Loucy (cell line): ENCODE data around the gene DGKB.

Experiments used
- H2AFZ ChIP-seq: fragments of 200-600 bp; sonication (generic); 2 replicates; pipeline ENCODE4 v1.6.0; 2016; ENCODE audit warnings: antibody characterized with exemption, mild to moderate bottlenecking, low read length, moderate library complexity
- H3F3A ChIP-seq: fragments of 200-600 bp; 2 replicates; pipeline ENCODE4 v1.6.0; 2016; ENCODE audit warnings: antibody characterized with exemption, low read depth, mild to moderate bottlenecking
- H3K27me3 ChIP-seq: fragments of 200-600 bp; sonication (generic); 2 replicates; pipeline ENCODE4 v1.6.1; 2014; ENCODE audit warnings: low read length, mild to moderate bottlenecking; ENCODE audit not compliant: insufficient read depth, poor library complexity, severe bottlenecking
- H3K36me3 ChIP-seq: fragments of 200-600 bp; sonication (generic); 2 replicates; pipeline ENCODE4 v1.6.1; 2016; ENCODE audit warnings: low read length; ENCODE audit not compliant: insufficient read depth
- H3K4me1 ChIP-seq: fragments of 200-600 bp; sonication (generic); 2 replicates; pipeline ENCODE4 v1.5.1; 2014; ENCODE audit warnings: low read length, mild to moderate bottlenecking; ENCODE audit not compliant: insufficient read depth, poor library complexity, severe bottlenecking
- H3K4me2 ChIP-seq: fragments of 200-600 bp; sonication (generic); 2 replicates; pipeline ENCODE4 v1.6.0; 2014; ENCODE audit warnings: antibody characterized with exemption, low read length, low read depth, mild to moderate bottlenecking; ENCODE audit not compliant: poor library complexity, severe bottlenecking
- H3K4me3 ChIP-seq: fragments of 200-600 bp; sonication (generic); 2 replicates; pipeline ENCODE4 v1.5.1; 2014; ENCODE audit warnings: low read length, mild to moderate bottlenecking, mixed read lengths; ENCODE audit not compliant: poor library complexity, severe bottlenecking
- H3K79me2 ChIP-seq: fragments of 200-600 bp; sonication (generic); 2 replicates; pipeline ENCODE4 v1.6.1; 2014; ENCODE audit warnings: low read length; ENCODE audit not compliant: insufficient read depth
- H3K9ac ChIP-seq: fragments of 200-600 bp; sonication (generic); 2 replicates; pipeline ENCODE4 v1.6.0; 2014; ENCODE audit warnings: mild to moderate bottlenecking, low read depth, low read length, moderate library complexity; ENCODE audit not compliant: poor library complexity, severe bottlenecking
- H3K9me2 ChIP-seq: fragments of 200-600 bp; sonication (generic); replicated peaks from 2 replicates; pipeline ENCODE4 v1.6.1; 2016; ENCODE audit warnings: low read depth, low read length, mixed read lengths
- H3K9me3 ChIP-seq: fragments of 200-600 bp; sonication (generic); 2 replicates; pipeline ENCODE4 v1.6.1; 2014; ENCODE audit warnings: mild to moderate bottlenecking, antibody characterized with exemption, low read length, low read depth; ENCODE audit not compliant: insufficient read depth
- H4K20me1 ChIP-seq: fragments of 200-600 bp; sonication (generic); 2 replicates; pipeline ENCODE4 v1.6.0; 2014; ENCODE audit warnings: antibody characterized with exemption, low read length, mild to moderate bottlenecking; ENCODE audit not compliant: insufficient read depth, poor library complexity, severe bottlenecking
- EZH2phosphoT487 ChIP-seq: fragments of 200-600 bp; IDR thresholded peaks from 2 replicates; pipeline ENCODE4 v1.6.1; 2018; ENCODE audit warnings: antibody characterized with exemption, mild to moderate bottlenecking, moderate library complexity, borderline replicate concordance
- TF ChIP-seq, protein P1 (sequence below): fragments of 200-600 bp; sonication (generic); conservative IDR thresholded peaks from 2 replicates; pipeline ENCODE4 v1.5.1; 2014; ENCODE audit warnings: mild to moderate bottlenecking, antibody characterized with exemption, low read length

The DGKB gene

DNA sequence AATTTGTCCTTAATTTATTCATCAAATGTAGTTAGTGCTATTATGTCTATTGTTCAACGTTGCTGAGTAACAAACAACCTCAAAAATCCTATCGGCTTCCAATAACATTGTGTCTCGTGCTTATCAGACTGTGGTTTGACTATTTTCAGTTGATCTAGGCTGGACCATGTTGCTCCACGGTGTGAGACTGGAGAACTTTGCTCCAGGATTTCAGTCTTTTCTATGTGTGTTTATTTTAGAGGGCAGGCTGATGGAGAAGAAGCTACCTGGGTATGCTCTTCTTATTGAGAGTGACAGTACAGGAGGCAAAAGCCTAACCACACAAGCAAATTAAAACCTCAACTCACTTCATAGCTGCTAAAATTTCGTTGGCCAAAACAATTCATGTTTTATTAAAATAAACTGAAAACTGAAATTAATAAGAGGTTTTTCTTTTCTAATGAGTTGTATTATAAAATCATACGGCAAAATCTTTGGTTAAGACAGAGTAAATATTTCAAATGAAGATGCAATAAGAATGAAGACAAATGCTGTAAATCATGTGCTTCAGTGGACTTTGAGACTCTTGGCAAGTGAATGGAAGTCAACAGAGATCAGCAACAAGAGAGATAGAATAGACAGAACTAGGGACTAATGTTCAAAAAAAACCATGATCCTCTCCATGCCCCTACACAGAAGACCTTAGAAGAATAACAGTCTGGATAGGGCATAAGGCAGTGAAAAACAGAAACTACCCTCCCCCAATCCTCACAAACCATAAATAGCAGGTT, 495.1 kb downstream of the DGKB start:
- Histone ChIP-seq H3K27me3 (no peaks in the 10 kb centered on the region), H3K4me2 (no peak overlapping the region), H3K4me3 (no peak overlapping the region), H4K20me1 (no peaks in the 10 kb centered on the region), H3K4me1 (no peaks in the 10 kb centered on the region), H3K9me2 (no peaks in the 10 kb centered on the region), H3K36me3 (no peaks in the 10 kb centered on the region), H3K9me3 (no peaks in the 10 kb centered on the region), H2AFZ (no peak overlapping the region), H3K79me2 (no peaks in the 10 kb centered on the region), H3F3A (no peaks in the 10 kb centered on the region), H3K9ac (no peak overlapping the region)
- no peak for TF ChIP-seq EZH2phosphoT487
- TF ChIP-seq, protein P1, sequence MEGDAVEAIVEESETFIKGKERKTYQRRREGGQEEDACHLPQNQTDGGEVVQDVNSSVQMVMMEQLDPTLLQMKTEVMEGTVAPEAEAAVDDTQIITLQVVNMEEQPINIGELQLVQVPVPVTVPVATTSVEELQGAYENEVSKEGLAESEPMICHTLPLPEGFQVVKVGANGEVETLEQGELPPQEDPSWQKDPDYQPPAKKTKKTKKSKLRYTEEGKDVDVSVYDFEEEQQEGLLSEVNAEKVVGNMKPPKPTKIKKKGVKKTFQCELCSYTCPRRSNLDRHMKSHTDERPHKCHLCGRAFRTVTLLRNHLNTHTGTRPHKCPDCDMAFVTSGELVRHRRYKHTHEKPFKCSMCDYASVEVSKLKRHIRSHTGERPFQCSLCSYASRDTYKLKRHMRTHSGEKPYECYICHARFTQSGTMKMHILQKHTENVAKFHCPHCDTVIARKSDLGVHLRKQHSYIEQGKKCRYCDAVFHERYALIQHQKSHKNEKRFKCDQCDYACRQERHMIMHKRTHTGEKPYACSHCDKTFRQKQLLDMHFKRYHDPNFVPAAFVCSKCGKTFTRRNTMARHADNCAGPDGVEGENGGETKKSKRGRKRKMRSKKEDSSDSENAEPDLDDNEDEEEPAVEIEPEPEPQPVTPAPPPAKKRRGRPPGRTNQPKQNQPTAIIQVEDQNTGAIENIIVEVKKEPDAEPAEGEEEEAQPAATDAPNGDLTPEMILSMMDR, result no peak

DNA sequence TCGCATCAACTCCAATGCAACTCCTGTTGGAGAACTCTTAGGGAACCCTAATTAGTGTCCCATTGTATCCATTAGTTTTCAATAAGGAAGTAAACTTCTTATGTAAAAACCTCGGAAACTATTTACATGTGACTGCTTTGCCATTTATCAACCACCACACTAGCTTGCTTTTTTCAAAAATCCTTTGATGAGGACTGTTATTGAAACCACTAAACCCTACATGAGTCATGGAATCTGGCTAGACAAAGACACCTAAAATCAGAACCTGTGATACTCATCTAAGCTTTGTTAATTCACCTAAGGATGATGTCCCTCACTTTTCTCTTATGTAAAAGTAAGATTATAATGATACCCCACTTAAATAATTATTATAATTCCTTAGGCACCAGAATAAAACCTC, 499.0 kb downstream of the DGKB start:
- H3K27me3 ChIP-seq, result no peaks in the 10 kb centered on the region
- H3K9me2 ChIP-seq, result no peaks in the 10 kb centered on the region
- no peak overlapping the region for H2AFZ ChIP-seq
- no peaks in the 10 kb centered on the region for H3K9me3 ChIP-seq
- H4K20me1 ChIP-seq, result no peaks in the 10 kb centered on the region
- H3K4me1 ChIP-seq, result no peaks in the 10 kb centered on the region
- no peak overlapping the region for H3K4me2 ChIP-seq
- H3K4me3 ChIP-seq, result no peak overlapping the region
- no peaks in the 10 kb centered on the region for H3K79me2 ChIP-seq
- H3K36me3 ChIP-seq, result no peaks in the 10 kb centered on the region
- TF ChIP-seq, protein P1, result no peak
- TF ChIP-seq EZH2phosphoT487, result no peak
- H3K9ac ChIP-seq, result no peak overlapping the region
- H3F3A ChIP-seq, result no peaks in the 10 kb centered on the region

DNA sequence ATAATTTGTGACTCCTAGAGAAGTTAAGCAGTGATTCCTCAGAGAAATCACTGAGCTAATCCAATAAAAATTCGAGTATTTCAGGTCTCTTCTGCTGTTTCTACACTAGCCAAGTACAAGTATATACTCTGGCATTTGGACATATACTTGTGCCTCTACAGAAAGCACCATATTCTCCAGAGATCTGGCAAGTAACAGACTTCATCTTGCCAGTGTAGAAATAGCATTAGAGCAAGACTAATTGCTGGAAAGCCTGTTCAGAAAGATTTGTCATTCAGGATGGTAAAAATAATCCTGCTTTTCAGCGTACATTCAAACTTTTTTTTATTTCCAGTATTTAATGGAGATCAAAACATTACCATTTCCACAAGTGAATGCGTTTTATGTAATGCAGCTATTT, 502.3 kb downstream of the DGKB start:
- Histone ChIP-seq H3K9me2 (no peaks in the 10 kb centered on the region), H3K9me3 (no peaks in the 10 kb centered on the region), H3K4me1 (no peaks in the 10 kb centered on the region), H3K4me3 (no peak overlapping the region), H3F3A (no peaks in the 10 kb centered on the region), H3K9ac (no peak overlapping the region), H3K4me2 (no peak overlapping the region), H3K27me3 (no peaks in the 10 kb centered on the region), H4K20me1 (no peaks in the 10 kb centered on the region), H3K79me2 (no peaks in the 10 kb centered on the region), H3K36me3 (no peaks in the 10 kb centered on the region), H2AFZ (no peak overlapping the region)
- no peak for TF ChIP-seq EZH2phosphoT487
- TF ChIP-seq, protein P1, result no peak
